HS-5 (cell line): ENCODE measurements around the gene INF2.

Experiments
- DNase-seq: peaks from one replicate; pipeline ENCODE4 v3.0.0-alpha.2; 2012; ENCODE audit warnings: low read depth

Gene INF2

GRCh38 chr14:104703269-104703668, 13.9 kb downstream of the INF2 start:
- DNase-seq = no peak

GRCh38 chr14:104704252-104704651, 14.8 kb downstream of the INF2 start:
- DNase-seq = no peak

DNA sequence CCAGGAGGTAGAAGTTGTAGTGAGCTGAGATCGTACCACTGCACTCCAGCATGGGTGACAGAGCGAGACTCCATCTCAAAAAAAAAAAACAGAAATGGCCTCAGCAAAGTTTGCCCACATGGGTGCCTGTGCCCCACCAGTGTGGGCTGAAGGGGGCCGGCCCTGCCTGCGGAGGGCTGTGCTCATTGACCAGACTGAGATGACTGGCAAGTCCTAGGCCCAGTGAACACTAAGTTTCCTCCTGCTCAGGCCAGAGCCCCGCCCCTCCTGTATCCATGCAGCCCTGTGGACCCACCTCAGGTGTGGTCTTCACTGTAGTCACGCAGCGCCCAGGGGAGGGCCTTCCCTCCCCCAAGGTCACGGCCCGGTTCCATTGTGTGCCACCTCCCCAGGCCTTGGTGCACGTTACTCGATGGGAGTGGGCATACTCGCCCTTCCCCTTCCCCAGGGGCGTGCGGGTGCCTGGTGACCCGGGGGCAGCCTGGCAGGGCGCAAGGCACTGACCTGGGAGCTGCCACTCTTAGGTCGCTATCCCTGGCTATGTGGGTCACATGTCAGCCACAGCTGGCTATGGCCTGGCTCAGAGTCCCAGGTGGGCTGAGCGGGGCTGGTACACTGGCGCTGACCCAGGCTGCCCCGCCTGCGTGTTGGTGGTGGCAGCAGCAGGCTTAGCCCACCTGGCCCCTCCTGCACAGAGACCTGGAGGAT, 16.1 kb downstream of the INF2 start:
- DNase-seq = no peak

GRCh38 chr14:104706733-104707607, 17.6 kb downstream of the INF2 start:
- no peak for DNase-seq

GRCh38 chr14:104707608-104708595, 18.5 kb downstream of the INF2 start:
- no peak for DNase-seq

GRCh38 chr14:104708606-104709268, 19.3 kb downstream of the INF2 start:
- DNase-seq = peak; percentile 16

DNA sequence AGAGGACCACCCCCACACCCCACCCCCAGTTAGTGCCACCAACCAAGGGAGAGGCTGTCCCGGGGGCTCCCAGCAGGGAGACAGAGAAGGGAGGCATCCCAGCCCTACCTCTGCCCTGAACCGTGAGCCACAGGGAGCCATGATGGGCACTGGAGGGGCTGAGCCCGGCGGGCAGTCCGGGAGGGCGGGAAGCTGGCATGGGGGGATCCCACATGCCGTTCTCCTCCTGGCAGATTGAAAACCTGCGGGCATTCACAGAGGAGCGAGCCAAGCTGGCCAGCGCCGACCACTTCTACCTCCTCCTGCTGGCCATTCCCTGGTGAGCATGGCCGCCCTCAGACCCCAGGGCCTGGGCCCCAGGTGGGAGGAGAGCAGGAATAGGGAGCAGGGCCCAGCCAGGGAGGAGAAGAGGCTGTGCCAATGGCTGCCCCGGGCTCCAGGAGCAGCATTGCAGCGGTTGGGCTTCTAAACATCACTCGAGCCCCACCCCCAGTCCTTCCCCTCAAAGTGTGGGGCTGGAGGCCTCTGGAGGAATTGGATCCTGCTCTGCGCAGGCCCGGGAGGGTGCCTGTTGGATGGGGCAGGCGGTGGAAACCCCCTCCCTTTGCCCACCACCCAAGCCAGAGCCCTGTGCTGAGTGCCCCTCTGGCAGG, 20.1 kb downstream of the INF2 start:
- DNase-seq = no peak

- no peak for DNase-seq
These were observed 20.8 kb downstream of the INF2 start for GRCh38 chr14:104710071-104710735.

- DNase-seq = no peak
These were observed 23.7 kb downstream of the INF2 start for GRCh38 chr14:104712881-104713734.

DNA sequence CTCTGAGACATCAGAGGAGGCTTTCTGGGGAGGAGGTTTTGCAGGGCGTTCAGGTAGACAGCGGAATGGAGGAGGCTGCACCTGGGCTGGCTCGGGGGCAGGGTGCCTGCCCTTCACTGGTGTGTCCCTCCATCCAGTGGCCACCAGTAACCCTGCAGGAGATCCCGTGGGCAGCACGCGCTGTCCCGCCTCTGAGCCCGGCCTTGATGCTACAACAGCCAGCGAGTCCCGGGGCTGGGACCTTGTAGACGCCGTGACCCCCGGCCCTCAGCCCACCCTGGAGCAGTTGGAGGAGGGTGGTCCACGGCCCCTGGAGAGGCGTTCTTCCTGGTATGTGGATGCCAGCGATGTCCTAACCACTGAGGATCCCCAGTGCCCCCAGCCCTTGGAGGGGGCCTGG, 24.6 kb downstream of the INF2 start:
- DNase-seq = no peak

DNA sequence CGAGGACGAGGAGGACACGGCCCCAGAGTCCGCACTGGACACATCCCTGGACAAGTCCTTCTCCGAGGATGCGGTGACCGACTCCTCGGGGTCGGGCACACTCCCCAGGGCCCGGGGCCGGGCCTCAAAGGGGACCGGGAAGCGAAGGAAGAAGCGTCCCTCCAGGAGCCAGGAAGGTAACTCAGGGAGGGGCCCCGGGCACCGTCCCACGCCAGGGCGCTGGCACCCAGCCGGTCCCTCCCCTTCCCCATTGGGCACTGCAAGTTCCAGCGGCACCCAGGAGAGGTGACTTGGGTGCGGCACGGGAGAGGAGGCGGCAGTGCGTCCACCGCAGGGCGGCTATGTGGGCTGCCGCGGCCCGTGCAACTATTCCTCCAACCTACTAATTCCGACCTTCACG, 25.3 kb downstream of the INF2 start:
- no peak for DNase-seq

GRCh38 chr14:104715416-104715815, 26.0 kb downstream of the INF2 start:
- no peak for DNase-seq

DNA sequence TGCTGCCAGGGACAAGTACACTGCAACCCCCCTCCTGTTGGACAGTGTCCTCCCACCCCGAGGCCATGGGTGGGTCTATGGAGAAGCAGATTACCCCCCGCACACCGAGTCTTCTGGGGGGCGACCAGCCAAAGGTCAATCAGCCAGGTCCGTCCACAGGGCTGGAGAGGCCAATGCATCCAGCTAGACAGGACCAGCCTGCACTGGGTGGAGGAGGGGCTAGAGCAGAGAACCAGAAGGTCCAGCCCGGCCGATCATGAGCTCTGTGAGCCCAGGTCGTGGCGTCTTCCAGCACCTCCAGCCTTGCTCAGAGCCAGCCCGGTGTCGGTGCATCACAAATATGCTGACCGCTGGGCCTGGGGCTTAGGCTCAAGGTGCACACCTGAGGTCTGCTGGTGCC, 26.5 kb downstream of the INF2 start:
- no peak for DNase-seq

DNA sequence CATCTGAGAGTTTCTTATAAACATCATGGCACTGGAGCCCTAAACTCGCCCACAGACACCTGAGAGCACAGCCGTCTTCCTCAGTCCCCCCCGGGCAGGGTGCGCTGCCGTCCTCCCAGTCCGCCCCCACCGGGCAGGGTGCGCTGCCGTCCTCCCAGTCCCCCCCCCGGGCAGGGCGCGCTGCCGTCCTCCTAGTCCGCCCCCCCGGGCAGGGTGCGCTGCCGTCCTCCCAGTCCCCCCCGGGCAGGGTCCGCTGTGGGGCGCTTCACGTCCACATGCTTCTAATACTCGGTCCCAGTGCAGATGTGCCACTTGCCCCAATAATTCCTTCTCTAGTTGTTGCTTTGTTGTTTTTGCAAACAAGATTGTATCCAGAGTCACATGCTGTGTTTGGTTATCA, 27.7 kb downstream of the INF2 start:
- DNase-seq = no peak

GRCh38 chr14:104717646-104718045, 28.2 kb downstream of the INF2 start:
- no peak for DNase-seq

DNA sequence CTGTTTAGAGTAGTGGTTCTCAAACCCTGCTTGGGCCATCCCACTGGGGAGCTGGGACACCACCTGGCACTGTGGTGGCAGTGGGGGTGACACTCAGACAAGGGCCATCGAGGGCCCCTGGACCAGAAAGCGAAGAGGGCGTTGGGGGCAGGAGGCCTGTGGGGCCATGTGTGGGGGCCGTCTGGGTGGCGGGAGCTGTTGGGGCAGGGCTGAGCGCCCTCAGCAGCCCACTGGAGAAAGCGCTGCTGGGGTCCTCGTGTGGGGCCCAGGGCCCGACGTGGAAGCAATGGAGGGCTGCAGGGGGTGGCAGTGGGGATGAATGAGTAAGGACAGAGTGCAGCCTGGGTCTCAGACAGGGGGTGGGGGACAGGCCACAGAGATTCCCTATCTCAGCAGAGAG, 28.7 kb downstream of the INF2 start:
- DNase-seq = no peak

GRCh38 chr14:104718871-104719270, 29.5 kb downstream of the INF2 start:
- no peak for DNase-seq

DNA sequence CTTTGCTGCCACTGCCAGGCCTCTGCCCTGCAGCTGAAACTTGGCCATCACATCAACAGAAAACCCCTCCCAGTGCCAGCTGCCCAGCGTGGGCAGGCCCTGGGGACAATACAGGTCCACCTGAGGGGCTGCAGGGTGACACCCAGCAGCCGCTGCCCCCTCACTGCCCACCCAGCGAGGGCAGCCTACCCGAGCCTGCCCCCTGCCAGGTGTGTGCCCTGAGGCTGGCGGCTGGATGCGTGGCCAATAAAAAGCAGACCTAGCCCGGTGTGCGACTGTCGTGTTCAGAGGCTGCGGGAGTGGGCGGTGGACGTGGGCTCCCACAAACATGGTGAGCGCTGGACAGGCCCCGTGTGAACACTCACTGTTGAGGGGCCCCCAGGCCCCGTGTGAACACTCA, 29.9 kb downstream of the INF2 start:
- DNase-seq = no peak
